ENCODE measurements around the gene ABLIM2. TPM values are rescaled to one million over a fixed set of nuclear protein-coding genes. Genes with fewer than 3 reads are reported as not detected.

ABLIM2 gene
- total RNA-seq, 1 experiment from 2014 or later = 1.0 TPM

- Histone ChIP-seq H2BK12ac (ENCODE audit: insufficient read length, low read depth, low read length) (no peak overlapping the region), H3T11ph (ENCODE audit: low read length) (no peak overlapping the region), H2BK5ac (ENCODE audit: insufficient read length, low read length) (no peak overlapping the region), H3K4ac (ENCODE audit: low read depth, low read length) (no peak overlapping the region), H3K23me2 (ENCODE audit: insufficient read length, low read depth, low read length, poor library complexity, severe bottlenecking) (no peaks in the 10 kb centered on the region), H2BK120ac (ENCODE audit: low read depth, low read length, poor library complexity, severe bottlenecking) (no peak overlapping the region), H3K4me2 (ENCODE audit: insufficient read depth, insufficient read length, low read length) (no peak overlapping the region), H2BK15ac (ENCODE audit: low read depth, low read length) (no peak overlapping the region), H4K5ac (ENCODE audit: insufficient read length, low read depth, low read length) (no peak overlapping the region), H2AFZ (ENCODE audit: low read length) (no peak overlapping the region), H2AK5ac (ENCODE audit: insufficient read length, low read length) (no peak overlapping the region), H3K79me1 (ENCODE audit: insufficient read depth, low read depth, low read length, poor library complexity, severe bottlenecking) (no peaks in the 10 kb centered on the region), H3K4me1 (ENCODE audit: insufficient read depth, low read length) (no peaks in the 10 kb centered on the region), H3K27me3 (ENCODE audit: insufficient read depth, low read length) (no peaks in the 10 kb centered on the region), H3K9ac (ENCODE audit: extremely low read depth, insufficient read length, low read length) (no peak overlapping the region), H4K91ac (ENCODE audit: insufficient read length, low read depth, low read length) (no peak overlapping the region), H3K9me3 (ENCODE audit: control insufficient read depth, low read depth, low read length) (peaks cover 5% of the 10 kb centered on the region), H4K8ac (replicated peaks; ENCODE audit: insufficient read length, low read depth, low read length) (no peak overlapping the region), H2BK20ac (ENCODE audit: low read depth, low read length, poor library complexity, severe bottlenecking) (no peak overlapping the region), H3K18ac (ENCODE audit: insufficient read length, low read depth, low read length) (no peak overlapping the region), H3K14ac (ENCODE audit: insufficient read depth, low read length) (no peak overlapping the region), H3K56ac (ENCODE audit: insufficient read length, low read depth, low read length) (no peak overlapping the region), H3K79me2 (ENCODE audit: insufficient read depth, low read length) (no peaks in the 10 kb centered on the region), H3K23ac (ENCODE audit: insufficient read length, low read depth, low read length) (no peak overlapping the region), H3K27ac (ENCODE audit: insufficient read length, low read depth, low read length) (no peak overlapping the region), H4K20me1 (ENCODE audit: control insufficient read depth, insufficient read depth, insufficient read length) (no peaks in the 10 kb centered on the region)
- H3K27me3 Mint-ChIP-seq (ENCODE audit: low read depth) = peaks cover 18% of the 10 kb centered on the region
- peaks cover 13 to 17% of the 10 kb centered on the region in 2 experiments for H3K9me3 Mint-ChIP-seq
- no CpG with 5 or more reads among the region's 7 CpGs for WGBS (ENCODE audit: extremely low coverage, insufficient read length, low lambda C conversion rate)
- DNase-seq = no peak
- TF ChIP-seq CTCF (conservative IDR thresholded peaks at IDR 0.05) = no peak
- H3K4me1 Mint-ChIP-seq = no peaks in the 10 kb centered on the region
- peaks cover 0 to 5% (median 4%) of the 10 kb centered on the region in 3 experiments; a peak in 2 of 7 replicates for H3K36me3 Mint-ChIP-seq (ENCODE audit: insufficient read depth in 1 of 3, low read depth in 3 of 3)
- H3K4me3 Mint-ChIP-seq = no peak overlapping the region
- H3K27ac Mint-ChIP-seq = no peak overlapping the region
Measured at GRCh38 chr4:8171266-8171665, 12.7 kb upstream of the ABLIM2 start.
